A549 treated with DMSO at 1 μM for 4 hours (cell line): ENCODE results near the gene ARID3B. TPM values are rescaled to one million over a fixed set of nuclear protein-coding genes. Genes with fewer than 3 reads are reported as not detected.

Experiments used
- total RNA-seq: library from RNA; stranded (reverse); fragments of 200-300 nt; extraction: Qiagen RNA extraction; gene quantifications from 5 replicates; pipeline ENCODE4 v1.2.3, GENCODE V29; 2022; ENCODE audit warnings: low read depth

The ARID3B gene
- total RNA-seq, result 3.8 to 4.7 TPM (median 4.1 TPM) in 5 replicates

GRCh38 chr15:74540761-74541493 lies at the start of gene ARID3B:
Gene ARID3B (plus strand): TSS chr15:74541220. CDS start chr15:74543937, 2,717 bp downstream.

GRCh38 chr15:74615508-74616365 lies 74.7 kb downstream of the ARID3B start, which contains the start of gene CLK3:
Gene CLK3 (plus strand): TSS chr15:74615836. CDS start chr15:74619197, 3,361 bp downstream.

Other genes with a start within 250 kb of the ARID3B start
- not detected in 5 replicates for gene CYP11A1, start 173.6 kb upstream of the ARID3B start, total RNA-seq
- gene SEMA7A, start 107.3 kb upstream of the ARID3B start, total RNA-seq, result 2.9 to 4.6 TPM (median 3.4 TPM) in 5 replicates
- gene UBL7, start 80.1 kb upstream of the ARID3B start, total RNA-seq, result 38.9 to 44.6 TPM (median 41.4 TPM) in 5 replicates
- gene CLK3, start 74.6 kb downstream of the ARID3B start, total RNA-seq, result 35.6 to 46.3 TPM (median 38.5 TPM) in 5 replicates
- gene EDC3, start 154.8 kb downstream of the ARID3B start, total RNA-seq, result 18.1 to 21.4 TPM (median 20.6 TPM) in 5 replicates
- gene CYP1A1, start 184.3 kb downstream of the ARID3B start, total RNA-seq, result 1.3 to 3.1 TPM (median 1.8 TPM) in 5 replicates
- gene CYP1A2, start 207.6 kb downstream of the ARID3B start, total RNA-seq, result not detected in 5 replicates
- 58.1 to 74.9 TPM (median 63.9 TPM) in 5 replicates for gene CSK, start 240.9 kb downstream of the ARID3B start, total RNA-seq